ENCODE data around the gene CMIP. TPM values are rescaled to one million over a fixed set of nuclear protein-coding genes. Genes with fewer than 3 reads are reported as not detected.

Gene CMIP
- total RNA-seq, 4 donors from 2014 or later, result 15.5 to 65.9 (median 20.2) TPM

DNA sequence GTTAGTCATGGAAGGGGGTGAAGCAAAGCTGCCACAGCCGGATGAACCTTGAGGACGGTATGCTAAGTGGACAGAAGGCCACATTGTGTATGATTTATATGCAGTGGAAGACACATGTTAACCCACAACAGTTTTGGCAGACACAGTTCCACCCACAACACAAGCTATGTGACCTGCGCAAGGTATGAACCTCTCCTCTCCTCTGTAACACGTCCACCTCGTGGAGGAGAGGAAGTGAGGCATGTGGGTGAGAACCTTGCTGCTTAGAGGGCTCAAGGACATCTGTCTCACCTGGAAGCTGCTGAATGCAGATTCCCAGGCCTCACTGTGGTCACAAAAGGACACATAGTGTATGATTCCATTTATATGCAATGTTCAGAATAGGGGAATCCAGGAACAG is 198.3 kb downstream of the CMIP start:
- Histone ChIP-seq H3K36me3 (no peaks in the 10 kb centered on the region), H3K27me3 (no peaks in the 10 kb centered on the region), H3K4me3 (replicated peaks in 1 of 3) (no peak overlapping the region), H3K4me1 (peaks cover 4 to 14% of the 10 kb centered on the region in 2 donors), H3K9me3 (no peaks in the 10 kb centered on the region), H3K27ac (no peak overlapping the region)
- WGBS, 2 donors, result 87 to 88% methylated on average over 5 of the region's 5 CpGs
- no peak for DNase-seq
- TF ChIP-seq, protein P1, sequence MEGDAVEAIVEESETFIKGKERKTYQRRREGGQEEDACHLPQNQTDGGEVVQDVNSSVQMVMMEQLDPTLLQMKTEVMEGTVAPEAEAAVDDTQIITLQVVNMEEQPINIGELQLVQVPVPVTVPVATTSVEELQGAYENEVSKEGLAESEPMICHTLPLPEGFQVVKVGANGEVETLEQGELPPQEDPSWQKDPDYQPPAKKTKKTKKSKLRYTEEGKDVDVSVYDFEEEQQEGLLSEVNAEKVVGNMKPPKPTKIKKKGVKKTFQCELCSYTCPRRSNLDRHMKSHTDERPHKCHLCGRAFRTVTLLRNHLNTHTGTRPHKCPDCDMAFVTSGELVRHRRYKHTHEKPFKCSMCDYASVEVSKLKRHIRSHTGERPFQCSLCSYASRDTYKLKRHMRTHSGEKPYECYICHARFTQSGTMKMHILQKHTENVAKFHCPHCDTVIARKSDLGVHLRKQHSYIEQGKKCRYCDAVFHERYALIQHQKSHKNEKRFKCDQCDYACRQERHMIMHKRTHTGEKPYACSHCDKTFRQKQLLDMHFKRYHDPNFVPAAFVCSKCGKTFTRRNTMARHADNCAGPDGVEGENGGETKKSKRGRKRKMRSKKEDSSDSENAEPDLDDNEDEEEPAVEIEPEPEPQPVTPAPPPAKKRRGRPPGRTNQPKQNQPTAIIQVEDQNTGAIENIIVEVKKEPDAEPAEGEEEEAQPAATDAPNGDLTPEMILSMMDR (IDR thresholded peaks at IDR 0.05), result no peak
- no peak for TF ChIP-seq POLR2A (IDR thresholded peaks at IDR 0.05)
- intact Hi-C loops (cut with DNase I), result no loop called here

DNA sequence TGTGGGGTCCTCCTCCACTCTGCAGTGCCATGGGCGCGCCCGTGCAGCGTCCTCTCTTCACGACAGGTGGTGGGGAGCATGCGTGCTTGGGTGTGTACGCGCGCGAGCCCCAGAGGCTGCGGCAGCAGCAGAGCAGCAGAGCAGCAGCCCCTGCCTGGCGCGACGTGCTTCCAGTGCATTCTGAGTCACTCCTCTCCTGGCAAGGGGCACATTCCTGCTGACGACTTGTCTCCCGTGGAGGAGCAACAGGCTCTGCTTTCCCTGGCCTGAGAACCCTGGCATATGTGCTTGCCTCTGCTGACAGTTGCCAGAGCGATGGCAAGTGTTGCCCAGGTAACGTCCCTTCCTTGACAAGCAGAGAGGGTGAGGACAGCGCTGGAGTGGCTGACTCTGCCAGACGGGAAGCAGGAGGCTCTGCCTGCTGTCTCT is 200.7 kb downstream of the CMIP start:
- TF ChIP-seq, protein P1 (IDR thresholded peaks at IDR 0.05), result no peak
- peak in 1 of 2 donors; percentile 42 for TF ChIP-seq POLR2A (IDR thresholded peaks at IDR 0.05)
- peaks cover 4 to 11% of the 10 kb centered on the region in 2 donors for H3K4me1 ChIP-seq
- 37 to 61% methylated on average over 17 to 20 of the region's 20 CpGs for WGBS, 2 donors
- H3K4me3 ChIP-seq (replicated peaks in 1 of 3), result no peak overlapping the region
- peak; percentile 97 to 98 for DNase-seq
- H3K9me3 ChIP-seq, result no peaks in the 10 kb centered on the region
- H3K27me3 ChIP-seq, result no peaks in the 10 kb centered on the region
- intact Hi-C loops (cut with DNase I), result no loop called here
- H3K27ac ChIP-seq, result peak overlapping the region; percentile 38 to 57 (median 39)
- H3K36me3 ChIP-seq, result no peaks in the 10 kb centered on the region

DNA sequence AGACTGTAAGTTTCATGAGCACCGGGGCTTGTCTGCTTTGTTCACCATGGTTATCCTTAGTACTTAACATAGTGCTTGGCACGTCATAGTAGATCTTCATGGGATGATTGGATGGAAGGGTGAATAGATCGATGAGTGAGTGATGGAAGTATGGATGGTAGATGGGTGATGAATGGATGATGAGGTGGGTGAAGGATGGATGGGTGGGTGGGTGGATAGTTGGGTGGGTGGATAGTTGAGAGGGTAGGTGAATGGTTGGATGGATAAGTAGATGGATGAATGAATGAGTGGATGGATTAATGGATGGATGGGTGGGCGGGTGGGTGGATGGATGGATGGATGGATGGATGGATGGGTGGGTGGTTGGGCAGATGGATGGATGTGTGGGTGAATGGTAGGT is 201.3 kb downstream of the CMIP start:
- intact Hi-C loops (cut with DNase I), result no loop called here
- no peak overlapping the region for H3K4me3 ChIP-seq (replicated peaks in 1 of 3)
- peaks cover 4 to 11% of the 10 kb centered on the region in 2 donors for H3K4me1 ChIP-seq
- H3K9me3 ChIP-seq, result no peaks in the 10 kb centered on the region
- TF ChIP-seq POLR2A (IDR thresholded peaks at IDR 0.05), result no peak
- TF ChIP-seq, protein P1 (IDR thresholded peaks at IDR 0.05), result no peak
- H3K27ac ChIP-seq, result peak overlapping the region in 1 of 3 donors; percentile 38
- 93 to 94% methylated on average over 4 of the region's 4 CpGs for WGBS, 2 donors
- H3K27me3 ChIP-seq, result no peaks in the 10 kb centered on the region
- no peak for DNase-seq
- H3K36me3 ChIP-seq, result no peaks in the 10 kb centered on the region

DNA sequence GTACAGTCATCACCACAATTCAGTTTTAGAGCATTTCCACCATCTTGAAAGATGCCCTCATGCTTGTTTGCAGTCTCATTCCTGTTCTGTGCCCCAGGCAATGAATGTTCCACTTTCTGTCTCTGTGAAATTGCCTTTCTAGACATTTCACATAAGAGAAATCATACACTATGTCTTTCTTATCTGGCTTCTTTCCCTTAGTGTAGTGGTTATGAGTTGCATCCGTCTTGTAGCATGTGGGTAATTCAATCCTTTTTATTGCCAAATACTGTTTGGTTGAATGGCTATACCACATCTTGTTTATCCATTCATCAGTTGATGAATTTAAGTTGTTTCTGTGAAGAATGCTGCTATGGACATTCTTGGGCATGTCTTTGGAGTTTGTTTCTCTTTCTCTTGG is 202.0 kb downstream of the CMIP start:
- no peaks in the 10 kb centered on the region for H3K36me3 ChIP-seq
- H3K9me3 ChIP-seq, result no peaks in the 10 kb centered on the region
- 89 to 91% methylated on average over 1 of the region's 1 CpG for WGBS, 2 donors
- intact Hi-C loops (cut with DNase I), result no loop called here
- no peak for DNase-seq
- peaks cover 4 to 11% of the 10 kb centered on the region in 2 donors for H3K4me1 ChIP-seq
- H3K27ac ChIP-seq, result no peak overlapping the region
- H3K4me3 ChIP-seq (replicated peaks in 1 of 3), result no peak overlapping the region
- TF ChIP-seq POLR2A (IDR thresholded peaks at IDR 0.05), result no peak
- TF ChIP-seq, protein P1 (IDR thresholded peaks at IDR 0.05), result no peak
- H3K27me3 ChIP-seq, result no peaks in the 10 kb centered on the region

DNA sequence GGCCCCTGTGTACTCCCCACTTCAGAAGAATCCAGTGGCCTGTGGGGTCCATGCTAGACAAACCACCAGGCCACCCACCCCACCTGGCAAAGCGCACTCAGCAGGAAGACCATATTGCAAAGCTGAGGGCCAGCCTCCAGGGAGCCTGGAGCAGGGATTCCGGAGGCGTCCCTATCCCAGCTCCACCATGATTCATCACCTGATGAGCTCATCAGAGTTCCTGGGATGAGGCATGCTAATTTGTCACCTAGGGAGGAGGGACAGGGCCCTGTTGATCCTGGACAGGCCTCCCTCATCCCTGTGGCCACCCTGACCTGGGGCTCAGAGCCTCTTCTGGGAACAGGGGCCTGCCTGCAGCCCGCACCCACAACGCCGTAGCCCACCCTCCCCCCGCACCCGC is 202.9 kb downstream of the CMIP start:
- intact Hi-C loops (cut with DNase I), result no loop called here
- Histone ChIP-seq H3K36me3 (peaks cover 0 to 4% of the 10 kb centered on the region in 2 donors), H3K9me3 (no peaks in the 10 kb centered on the region), H3K27me3 (no peaks in the 10 kb centered on the region), H3K27ac (no peak overlapping the region), H3K4me3 (replicated peaks in 1 of 3) (no peak overlapping the region), H3K4me1 (peaks cover 4 to 11% of the 10 kb centered on the region in 2 donors)
- no peak for TF ChIP-seq POLR2A (IDR thresholded peaks at IDR 0.05)
- TF ChIP-seq, protein P1 (IDR thresholded peaks at IDR 0.05), result no peak
- WGBS, 2 donors, result 100% methylated on average over 1 to 6 of the region's 8 CpGs
- DNase-seq, result no peak

Data from thyroid gland (tissue), 4 donors.